ENCODE measurements around the gene RBPJL.
A peak's percentile ranks its signal among the peaks of the same experiment; 100 is the strongest.

RBPJL gene

DNA sequence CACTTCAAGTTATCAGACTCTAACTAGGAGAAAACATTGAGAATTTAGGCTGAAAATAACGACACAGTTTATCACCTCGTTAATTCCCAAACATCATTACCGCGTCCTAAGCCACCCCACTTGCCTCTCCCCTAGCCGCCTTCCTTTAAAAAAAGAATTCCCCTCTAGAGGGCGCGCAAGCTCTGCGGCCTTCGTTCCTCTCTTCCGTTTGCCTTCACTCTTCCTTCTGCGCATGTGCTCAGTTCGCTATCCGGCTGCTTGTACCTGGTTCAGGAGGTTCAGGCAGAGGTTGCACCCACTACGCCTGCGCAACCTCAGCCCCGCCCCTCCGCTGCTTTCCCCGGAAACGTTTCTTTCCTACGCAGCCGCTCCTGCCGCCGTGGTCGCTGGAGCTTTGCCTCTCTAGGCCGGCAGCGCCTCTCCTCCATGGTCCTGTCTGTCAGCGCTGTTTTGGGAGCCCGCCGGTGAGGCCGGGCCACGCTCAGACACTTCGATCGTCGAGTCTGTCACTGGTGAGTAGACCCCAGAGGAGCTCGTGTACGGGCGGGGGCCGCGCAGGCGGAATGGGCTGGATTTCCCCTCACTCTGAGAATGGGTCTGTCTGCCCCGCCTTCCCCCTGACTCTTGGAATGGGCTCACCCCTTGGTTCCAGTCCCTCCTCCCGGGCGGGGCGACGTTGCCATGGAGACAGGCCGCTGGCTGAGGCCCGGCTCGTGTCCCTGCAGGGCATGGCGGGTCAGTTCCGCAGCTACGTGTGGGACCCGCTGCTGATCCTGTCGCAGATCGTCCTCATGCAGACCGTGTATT, 56.4 kb downstream of the RBPJL start, which contains the start of gene SYS1:
Gene SYS1, plus strand, starts transcription at position 353 of the 807 bp plus-strand sequence. Its CDS starts 376 bp downstream, at position 729.
- Histone ChIP-seq H3K4me1 (peaks cover 4% of the 10 kb centered on the region), H3K27ac (peak within 1 kb of the TSS; percentile 97), H2AFZ (peak within 1 kb of the TSS; percentile 91), H3K4me3 (ENCODE audit: low read depth, low read length) (peak within 1 kb of the TSS; percentile 94), H3K4me2 (ENCODE audit: low read length) (peak within 1 kb of the TSS; percentile 91), H3K27me3 (ENCODE audit: control insufficient read depth, insufficient read depth, low read length) (no peaks in the 10 kb centered on the region), H3K9me3 (ENCODE audit: control insufficient read depth, low read length) (no peaks in the 10 kb centered on the region), H3K36me3 (ENCODE audit: control insufficient read depth, insufficient read depth, low read length) (no peaks in the 10 kb centered on the region), H3K79me2 (peaks cover 7% of the 10 kb centered on the region), H3K9ac (peak within 1 kb of the TSS; percentile 56)
- TF ChIP-seq, protein P1, sequence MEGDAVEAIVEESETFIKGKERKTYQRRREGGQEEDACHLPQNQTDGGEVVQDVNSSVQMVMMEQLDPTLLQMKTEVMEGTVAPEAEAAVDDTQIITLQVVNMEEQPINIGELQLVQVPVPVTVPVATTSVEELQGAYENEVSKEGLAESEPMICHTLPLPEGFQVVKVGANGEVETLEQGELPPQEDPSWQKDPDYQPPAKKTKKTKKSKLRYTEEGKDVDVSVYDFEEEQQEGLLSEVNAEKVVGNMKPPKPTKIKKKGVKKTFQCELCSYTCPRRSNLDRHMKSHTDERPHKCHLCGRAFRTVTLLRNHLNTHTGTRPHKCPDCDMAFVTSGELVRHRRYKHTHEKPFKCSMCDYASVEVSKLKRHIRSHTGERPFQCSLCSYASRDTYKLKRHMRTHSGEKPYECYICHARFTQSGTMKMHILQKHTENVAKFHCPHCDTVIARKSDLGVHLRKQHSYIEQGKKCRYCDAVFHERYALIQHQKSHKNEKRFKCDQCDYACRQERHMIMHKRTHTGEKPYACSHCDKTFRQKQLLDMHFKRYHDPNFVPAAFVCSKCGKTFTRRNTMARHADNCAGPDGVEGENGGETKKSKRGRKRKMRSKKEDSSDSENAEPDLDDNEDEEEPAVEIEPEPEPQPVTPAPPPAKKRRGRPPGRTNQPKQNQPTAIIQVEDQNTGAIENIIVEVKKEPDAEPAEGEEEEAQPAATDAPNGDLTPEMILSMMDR (IDR thresholded peaks at IDR 0.05): peak; percentile 95

DNA sequence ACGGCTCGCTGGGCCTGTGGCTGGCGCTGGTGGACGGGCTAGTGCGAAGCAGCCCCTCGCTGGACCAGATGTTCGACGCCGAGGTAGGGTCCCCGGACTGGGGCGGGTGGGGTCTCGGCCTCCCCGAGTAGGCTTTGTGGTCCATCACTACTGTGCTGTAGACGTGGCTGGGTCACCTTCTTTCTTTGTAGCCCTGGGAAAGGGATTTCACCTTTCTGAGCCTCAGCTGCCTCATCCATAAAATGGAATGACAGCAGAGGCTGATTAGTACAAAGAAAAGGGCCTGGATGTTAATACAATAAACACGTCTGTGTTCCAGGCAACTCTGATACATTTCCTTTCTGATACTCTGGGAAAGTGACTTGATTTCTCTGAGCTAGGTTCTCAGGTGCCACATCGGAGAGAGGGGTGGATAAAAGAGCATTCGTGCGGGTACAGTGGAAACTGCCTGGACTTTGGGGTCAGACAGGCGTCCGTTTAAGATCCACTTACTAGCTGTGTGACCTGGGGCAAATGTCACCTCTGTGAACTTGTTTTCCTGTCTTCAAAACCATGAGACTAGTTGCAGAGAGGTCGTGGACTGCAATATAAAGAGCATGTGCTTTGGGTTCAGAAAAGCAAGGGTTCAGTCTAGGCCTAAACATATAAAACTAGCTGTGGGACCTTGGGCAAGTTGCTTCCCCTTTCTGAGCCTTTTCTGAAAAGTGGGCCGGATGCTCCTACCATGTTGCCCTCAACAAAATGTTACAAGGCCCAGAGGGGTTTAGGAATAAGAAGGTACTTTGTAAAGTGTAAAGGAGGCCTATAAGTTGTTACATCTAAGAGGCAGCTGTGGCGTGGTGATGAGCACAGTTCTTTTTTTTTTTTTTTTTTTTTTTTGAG, 57.2 kb downstream of the RBPJL start:
- Histone ChIP-seq H3K4me3 (ENCODE audit: low read depth, low read length) (peak overlapping the region; percentile 94), H3K4me2 (ENCODE audit: low read length) (peak overlapping the region; percentile 91), H3K27me3 (ENCODE audit: control insufficient read depth, insufficient read depth, low read length) (no peaks in the 10 kb centered on the region), H3K27ac (peak overlapping the region; percentile 97), H3K4me1 (peaks cover 4% of the 10 kb centered on the region), H2AFZ (peak overlapping the region; percentile 91), H3K79me2 (peaks cover 7% of the 10 kb centered on the region), H3K36me3 (ENCODE audit: control insufficient read depth, insufficient read depth, low read length) (no peaks in the 10 kb centered on the region), H3K9ac (peak overlapping the region; percentile 56), H3K9me3 (ENCODE audit: control insufficient read depth, low read length) (no peaks in the 10 kb centered on the region)
- TF ChIP-seq, protein P1 (IDR thresholded peaks at IDR 0.05): no peak

DNA sequence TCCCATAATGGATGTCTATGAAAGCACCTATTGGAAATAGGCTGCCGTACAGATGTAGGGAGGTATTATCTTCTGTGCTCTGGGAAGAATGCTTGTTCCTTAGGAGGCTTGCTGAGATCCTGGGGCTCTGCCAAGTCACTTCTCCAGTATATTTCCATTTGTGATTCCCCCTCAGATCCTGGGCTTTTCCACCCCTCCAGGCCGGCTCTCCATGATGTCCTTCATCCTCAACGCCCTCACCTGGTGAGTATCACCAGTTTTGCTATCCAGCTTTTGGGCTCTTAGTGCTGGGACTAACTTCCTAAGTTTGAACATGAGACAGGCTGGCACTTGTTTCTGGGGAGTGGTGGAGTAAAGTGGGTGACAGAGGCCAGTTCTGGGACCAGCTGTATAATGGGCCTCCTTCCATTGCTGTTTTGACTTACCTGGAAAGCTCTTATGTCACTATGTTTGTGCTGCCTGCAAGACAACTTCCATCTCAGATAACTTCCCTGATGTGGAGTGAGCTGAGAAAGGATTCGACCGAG, 58.9 kb downstream of the RBPJL start:
- H2AFZ ChIP-seq: no peak overlapping the region
- no peak overlapping the region for H3K9ac ChIP-seq
- H3K36me3 ChIP-seq (ENCODE audit: control insufficient read depth, insufficient read depth, low read length): no peaks in the 10 kb centered on the region
- no peaks in the 10 kb centered on the region for H3K9me3 ChIP-seq (ENCODE audit: control insufficient read depth, low read length)
- H3K27ac ChIP-seq: no peak overlapping the region
- peaks cover 7% of the 10 kb centered on the region for H3K79me2 ChIP-seq
- TF ChIP-seq, protein P1 (IDR thresholded peaks at IDR 0.05): no peak
- no peak overlapping the region for H3K4me3 ChIP-seq (ENCODE audit: low read depth, low read length)
- H3K27me3 ChIP-seq (ENCODE audit: control insufficient read depth, insufficient read depth, low read length): no peaks in the 10 kb centered on the region
- peaks cover 4% of the 10 kb centered on the region for H3K4me1 ChIP-seq
- H3K4me2 ChIP-seq (ENCODE audit: low read length): no peak overlapping the region

DNA sequence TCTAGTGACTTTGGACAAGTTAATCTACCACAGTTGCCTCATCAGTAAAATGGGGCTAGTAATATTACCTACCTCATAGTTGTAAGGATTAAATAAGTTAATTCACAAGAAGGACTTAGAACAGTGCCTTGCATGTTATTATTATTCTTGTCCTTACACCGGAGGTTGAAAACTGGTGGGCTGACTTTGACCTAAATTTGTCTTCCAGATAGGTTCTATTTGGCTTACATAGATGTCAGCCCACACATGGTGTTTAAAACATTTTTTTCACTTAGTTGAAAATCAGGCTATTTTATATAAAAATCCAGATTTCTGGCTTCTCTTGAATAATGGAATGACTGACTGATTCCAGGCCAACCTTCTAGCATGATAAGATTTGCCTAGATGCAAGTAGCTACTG, 59.6 kb downstream of the RBPJL start:
- H3K4me3 ChIP-seq (ENCODE audit: low read depth, low read length): no peak overlapping the region
- H2AFZ ChIP-seq: no peak overlapping the region
- peaks cover 7% of the 10 kb centered on the region for H3K79me2 ChIP-seq
- H3K27ac ChIP-seq: no peak overlapping the region
- no peaks in the 10 kb centered on the region for H3K9me3 ChIP-seq (ENCODE audit: control insufficient read depth, low read length)
- TF ChIP-seq, protein P1 (IDR thresholded peaks at IDR 0.05): no peak
- H3K4me2 ChIP-seq (ENCODE audit: low read length): no peak overlapping the region
- no peaks in the 10 kb centered on the region for H3K36me3 ChIP-seq (ENCODE audit: control insufficient read depth, insufficient read depth, low read length)
- peaks cover 4% of the 10 kb centered on the region for H3K4me1 ChIP-seq
- H3K27me3 ChIP-seq (ENCODE audit: control insufficient read depth, insufficient read depth, low read length): no peaks in the 10 kb centered on the region
- H3K9ac ChIP-seq: no peak overlapping the region

Measured in parathyroid adenoma (tissue), 2 donors.